Upper lobe of left lung (tissue), 4 donors: ENCODE data around the gene ADI1.

Source experiments
- EP300 ChIP-seq, 4 donors: sonication (generic); formaldehyde crosslinking; IDR thresholded peaks; one replicate each; pipeline ENCODE4 v1.5.1; 2017; ENCODE audit warnings: antibody characterized with exemption in 4 of 4, control low read depth in 2 of 4
- POLR2AphosphoS5 ChIP-seq, 2 donors: sonication (generic); formaldehyde crosslinking; IDR thresholded peaks; one replicate each; pipeline ENCODE4 v1.5.1; 2017; ENCODE audit warnings: antibody characterized with exemption in 2 of 2

- no peak for TF ChIP-seq EP300 (IDR thresholded peaks at IDR 0.05)
- no peak for TF ChIP-seq POLR2AphosphoS5 (IDR thresholded peaks at IDR 0.05)
These were observed 35.1 kb downstream of the ADI1 start for GRCh38 chr2:3483986-3484960.
